ENCODE results near the gene MACROD2. TPM values are rescaled to one million over a fixed set of nuclear protein-coding genes. Genes with fewer than 3 reads are reported as not detected.

Gene MACROD2
- total RNA-seq, 1 donor from 2014 or later: 3.5 TPM

GRCh38 chr20:15900443-15900842 lies 1905.1 kb downstream of the MACROD2 start:
- Histone ChIP-seq H3K27me3 (no peaks in the 10 kb centered on the region), H3K4me3 (no peak overlapping the region), H3K27ac (no peak overlapping the region), H3K36me3 (no peaks in the 10 kb centered on the region), H3K9me3 (no peaks in the 10 kb centered on the region), H3K4me1 (peaks cover 0 to 3% of the 10 kb centered on the region in 2 donors)
- TF ChIP-seq CTCF (IDR thresholded peaks at IDR 0.05): no peak
- DNase-seq (ENCODE audit: low spot score in 2 of 2): no peak
- intact Hi-C loops (cut with DNase I): no loop called here

GRCh38 chr20:15902493-15902892 lies 1907.2 kb downstream of the MACROD2 start:
- H3K27me3 ChIP-seq: no peaks in the 10 kb centered on the region
- H3K4me1 ChIP-seq: peaks cover 0 to 3% of the 10 kb centered on the region in 2 donors
- no peak overlapping the region for H3K4me3 ChIP-seq
- no peaks in the 10 kb centered on the region for H3K9me3 ChIP-seq
- intact Hi-C loops (cut with DNase I): no loop called here
- DNase-seq (ENCODE audit: low spot score in 2 of 2): no peak
- TF ChIP-seq CTCF (IDR thresholded peaks at IDR 0.05): no peak
- H3K36me3 ChIP-seq: no peaks in the 10 kb centered on the region
- H3K27ac ChIP-seq: no peak overlapping the region

GRCh38 chr20:15905661-15906060 lies 1910.3 kb downstream of the MACROD2 start:
- DNase-seq (ENCODE audit: low spot score in 2 of 2): no peak
- Histone ChIP-seq H3K36me3 (no peaks in the 10 kb centered on the region), H3K27me3 (no peaks in the 10 kb centered on the region), H3K4me1 (no peaks in the 10 kb centered on the region), H3K27ac (no peak overlapping the region), H3K4me3 (no peak overlapping the region), H3K9me3 (no peaks in the 10 kb centered on the region)
- TF ChIP-seq CTCF (IDR thresholded peaks at IDR 0.05): no peak
- intact Hi-C loops (cut with DNase I): no loop called here

GRCh38 chr20:15909995-15910394 lies 1914.7 kb downstream of the MACROD2 start:
- no peak for TF ChIP-seq CTCF (IDR thresholded peaks at IDR 0.05)
- Histone ChIP-seq H3K9me3 (no peaks in the 10 kb centered on the region), H3K27ac (no peak overlapping the region), H3K36me3 (no peaks in the 10 kb centered on the region), H3K4me3 (no peak overlapping the region), H3K4me1 (peaks cover 0 to 3% of the 10 kb centered on the region in 2 donors), H3K27me3 (no peaks in the 10 kb centered on the region)
- intact Hi-C loops (cut with DNase I): no loop called here
- DNase-seq (ENCODE audit: low spot score in 2 of 2): no peak

- Histone ChIP-seq H3K4me3 (no peak overlapping the region), H3K4me1 (peaks cover 0 to 3% of the 10 kb centered on the region in 2 donors), H3K9me3 (no peaks in the 10 kb centered on the region), H3K36me3 (no peaks in the 10 kb centered on the region), H3K27me3 (no peaks in the 10 kb centered on the region), H3K27ac (no peak overlapping the region)
- DNase-seq (ENCODE audit: low spot score in 2 of 2): no peak
- no peak for TF ChIP-seq CTCF (IDR thresholded peaks at IDR 0.05)
- intact Hi-C loops (cut with DNase I): no loop called here
Observed at GRCh38 chr20:15911581-15911980, 1916.3 kb downstream of the MACROD2 start.

GRCh38 chr20:15913391-15914025 lies 1918.2 kb downstream of the MACROD2 start:
- no peak overlapping the region for H3K4me3 ChIP-seq
- H3K4me1 ChIP-seq: peaks cover 0 to 3% of the 10 kb centered on the region in 2 donors
- TF ChIP-seq CTCF (IDR thresholded peaks at IDR 0.05): no peak
- DNase-seq (ENCODE audit: low spot score in 2 of 2): no peak
- H3K27me3 ChIP-seq: no peaks in the 10 kb centered on the region
- H3K36me3 ChIP-seq: no peaks in the 10 kb centered on the region
- no peak overlapping the region for H3K27ac ChIP-seq
- no peaks in the 10 kb centered on the region for H3K9me3 ChIP-seq
- intact Hi-C loops (cut with DNase I): no loop called here
